CD4-positive, alpha-beta memory T cell (primary cell): Measurements from ENCODE around the gene KIF22. TPM values are rescaled to one million over a fixed set of nuclear protein-coding genes. Genes with fewer than 3 reads are reported as not detected.

Experiments used
- CTCF ChIA-PET: fragments of 350-600 bp; sonication (Branson Sonifier 250); formaldehyde crosslinking; loops from one replicate; lab custom pipeline; 2021; ENCODE audit warnings: inconsistent platforms; ENCODE audit not compliant: partially characterized antibody; lab: Charles Lee
- POLR2A ChIA-PET: fragments of 350-600 bp; sonication (Branson Sonifier 250); formaldehyde crosslinking; loops from one replicate; lab custom pipeline; 2021; ENCODE audit not compliant: partially characterized antibody; lab: Charles Lee
- DNase-seq, 5 donors: peaks; one replicate each; pipeline versions ENCODE4 v3.0.0 to v3.0.0-alpha.2; 2020 to 2022; ENCODE audit warnings: mixed read lengths in 1 of 5
- H3K27ac ChIP-seq: one replicate; pipeline ENCODE4 v1.7.0; 2013; ENCODE audit warnings: low read depth, low read length
- H3K27me3 ChIP-seq: 2 replicates; pipeline ENCODE4 v1.7.0; 2013; ENCODE audit warnings: mild to moderate bottlenecking, low read length, moderate library complexity; ENCODE audit not compliant: insufficient read depth
- H3K36me3 ChIP-seq: 2 replicates; pipeline ENCODE4 v1.7.0; 2013; ENCODE audit warnings: mild to moderate bottlenecking, low read length, moderate library complexity; ENCODE audit not compliant: insufficient read depth
- H3K4me1 ChIP-seq: 2 replicates; pipeline ENCODE4 v1.7.0; 2013; ENCODE audit warnings: mild to moderate bottlenecking, low read length, moderate library complexity; ENCODE audit not compliant: insufficient read depth
- H3K4me3 ChIP-seq, 2 donors: one replicate each; pipeline ENCODE4 v1.7.0; 2013; ENCODE audit warnings: low read length in 2 of 2, mild to moderate bottlenecking in 1 of 2
- H3K9me3 ChIP-seq, 2 donors: one replicate each; pipeline ENCODE4 v1.7.0; 2013; ENCODE audit warnings: low read length in 2 of 2, control low read depth in 1 of 2; ENCODE audit not compliant: control insufficient read depth in 1 of 2
- H3K27ac Mint-ChIP-seq, 7 donors: one replicate each; pipeline ENCODE4 v1.8.0; 2020 to 2021; ENCODE audit warnings: mixed read lengths in 7 of 7, mild to moderate bottlenecking in 6 of 7, inconsistent platforms in 3 of 7, moderate library complexity in 3 of 7
- H3K27me3 Mint-ChIP-seq, 2 donors: one replicate each; pipeline ENCODE4 v1.8.0; 2020 to 2021; ENCODE audit warnings: mixed read lengths in 2 of 2
- H3K36me3 Mint-ChIP-seq, 2 donors: one replicate each; pipeline ENCODE4 v1.8.0; 2020 to 2021; ENCODE audit warnings: mixed read lengths in 2 of 2, inconsistent platforms in 1 of 2, mild to moderate bottlenecking in 1 of 2
- H3K4me1 Mint-ChIP-seq, 4 donors: one replicate each; pipeline ENCODE4 v1.8.0; 2020 to 2021; ENCODE audit warnings: mixed read lengths in 4 of 4, mild to moderate bottlenecking in 1 of 4
- H3K4me3 Mint-ChIP-seq, 8 donors: one replicate each; pipeline ENCODE4 v1.8.0; 2020 to 2021; ENCODE audit warnings: mixed read lengths in 8 of 8, mild to moderate bottlenecking in 7 of 8, moderate library complexity in 6 of 8, inconsistent platforms in 3 of 8
- H3K9me3 Mint-ChIP-seq, 8 donors: one replicate each; pipeline ENCODE4 v1.8.0; 2020 to 2021; ENCODE audit warnings: mixed read lengths in 8 of 8, mild to moderate bottlenecking in 5 of 8, inconsistent platforms in 3 of 8, moderate library complexity in 1 of 8
- intact Hi-C: fragments of 100-400 bp; cut with micrococcal nuclease; formaldehyde crosslinking; loops from one replicate; pipeline ENCODE4 v1.15.1; 2023
- polyA plus RNA-seq, 2 donors: library from polyadenylated mRNA; unstranded; fragments of 300-500 nt; fragmentation: Illumina TruSeq; gene quantifications; one replicate each; pipeline ENCODE4 v1.2.3, GENCODE V29; 2021
- total RNA-seq, 2 experiments: library from RNA; stranded (reverse); gene quantifications; one replicate each; pipeline ENCODE4 v1.2.3, GENCODE V29; 2021

Gene KIF22
- total and polyA plus RNA-seq, 4 experiments from 2014 or later: 35.7 to 98.6 (median 71.8) TPM

- Histone ChIP-seq H3K27me3 (no peaks in the 10 kb centered on the region), H3K9me3 (no peaks in the 10 kb centered on the region), H3K36me3 (peaks cover 8% of the 10 kb centered on the region), H3K27ac (peak overlapping the region; percentile 80), H3K4me3 (peak overlapping the region; percentile 25 to 70), H3K4me1 (peaks cover 61% of the 10 kb centered on the region)
- Mint-ChIP-seq H3K36me3 (peaks cover 8 to 32% of the 10 kb centered on the region in 2 donors), H3K9me3 (peaks cover 0 to 7% (median 0%) of the 10 kb centered on the region in 8 donors), H3K27ac (peak overlapping the region; percentile 98 to 100 (median 99)), H3K4me3 (peak overlapping the region; percentile 91 to 97 (median 94)), H3K27me3 (no peaks in the 10 kb centered on the region), H3K4me1 (peaks cover 28 to 75% (median 46%) of the 10 kb centered on the region in 4 donors)
- no peak for DNase-seq
- ChIA-PET POLR2A (interaction anchor here (0.6 to 24.0 kb wide), 14 partner anchors 13 to 187 kb away, joined by 3 to 522 read pairs (median 11); partner anchors contain the start of genes ASPHD1, C16orf54, INO80E and KCTD13), CTCF (interaction anchor here (1.6 to 3.1 kb wide), 8 partner anchors 7 to 164 kb away, joined by 4 to 84 read pairs (median 23); partner anchors contain the start of genes KIF22, MVP, PAGR1 and TAOK2)
- intact Hi-C loops: loop anchor here (5.0 to 10.0 kb wide), 3 partner anchors 153 to 568 kb away; partner anchors contain the start of gene TMEM219
These were observed 18.6 kb downstream of the KIF22 start for GRCh38 chr16:29809031-29809747.

- Mint-ChIP-seq H3K27ac (peak overlapping the region; percentile 90 to 97 (median 94)), H3K4me3 (peak overlapping the region; percentile 75 to 95 (median 88)), H3K36me3 (peaks cover 8 to 29% of the 10 kb centered on the region in 2 donors), H3K4me1 (peaks cover 29 to 74% (median 46%) of the 10 kb centered on the region in 4 donors), H3K27me3 (no peaks in the 10 kb centered on the region), H3K9me3 (peaks cover 0 to 7% (median 0%) of the 10 kb centered on the region in 8 donors)
- H3K9me3 ChIP-seq: no peaks in the 10 kb centered on the region
- intact Hi-C loops: loop anchor here (5.0 to 10.0 kb wide), 4 partner anchors 152 to 567 kb away; partner anchors contain the start of genes HIRIP3, INO80E and TMEM219
- H3K36me3 ChIP-seq: peaks cover 8% of the 10 kb centered on the region
- ChIA-PET POLR2A (interaction anchor here (0.7 to 24.0 kb wide), 7 partner anchors 12 to 256 kb away, joined by 3 to 522 read pairs (median 9); partner anchors contain the start of genes ALDOA, C16orf54, KIF22 and MVP), CTCF (interaction anchor here (1.1 to 1.5 kb wide), 2 partner anchors 38 to 56 kb away, joined by 3 to 4 read pairs; no protein-coding TSS in a partner anchor)
- no peaks in the 10 kb centered on the region for H3K27me3 ChIP-seq
- peak; percentile 44 to 71 (median 57) for DNase-seq
- peak overlapping the region; percentile 80 for H3K27ac ChIP-seq
- H3K4me3 ChIP-seq: no peak overlapping the region
- peaks cover 61% of the 10 kb centered on the region for H3K4me1 ChIP-seq
These were observed 19.5 kb downstream of the KIF22 start for GRCh38 chr16:29809850-29810698.

GRCh38 chr16:29810699-29811169 lies 20.2 kb downstream of the KIF22 start:
- no peak for DNase-seq
- H3K4me3 ChIP-seq: peak overlapping the region in 1 of 2 donors; percentile 66
- ChIA-PET CTCF (interaction anchor here (1.0 to 1.5 kb wide), 3 partner anchors 38 to 108 kb away, joined by 3 to 4 read pairs (median 3); no protein-coding TSS in a partner anchor), POLR2A (interaction anchor here (1.2 to 24.0 kb wide), 8 partner anchors 11 to 255 kb away, joined by 4 to 522 read pairs (median 9); partner anchors contain the start of genes ALDOA, C16orf54, KIF22 and MVP)
- no peaks in the 10 kb centered on the region for H3K27me3 ChIP-seq
- peaks cover 64% of the 10 kb centered on the region for H3K4me1 ChIP-seq
- peaks cover 8% of the 10 kb centered on the region for H3K36me3 ChIP-seq
- no peaks in the 10 kb centered on the region for H3K9me3 ChIP-seq
- Mint-ChIP-seq H3K36me3 (peaks cover 8 to 27% of the 10 kb centered on the region in 2 donors), H3K9me3 (peaks cover 0 to 2% (median 0%) of the 10 kb centered on the region in 8 donors), H3K27ac (peak overlapping the region; percentile 90 to 97 (median 94)), H3K4me3 (peak overlapping the region; percentile 86 to 95 (median 90)), H3K27me3 (peaks cover 0 to 1% of the 10 kb centered on the region in 2 donors), H3K4me1 (peaks cover 28 to 75% (median 48%) of the 10 kb centered on the region in 4 donors)
- peak overlapping the region; percentile 80 for H3K27ac ChIP-seq
- intact Hi-C loops: loop anchor here (10.0 kb wide), 1 partner anchor 184 kb away; the partner anchor contains the start of genes HIRIP3 and INO80E

- peaks cover 64% of the 10 kb centered on the region for H3K4me1 ChIP-seq
- intact Hi-C loops: loop anchor here (10.0 kb wide), 1 partner anchor 183 kb away; the partner anchor contains the start of genes HIRIP3 and INO80E
These were observed 20.8 kb downstream of the KIF22 start for GRCh38 chr16:29811170-29811895.

GRCh38 chr16:29811896-29812665 lies 21.5 kb downstream of the KIF22 start, which contains the start of gene PRRT2:
PRRT2 (plus strand) TSS chr16:29812193; CDS start chr16:29813055, 862 bp downstream.
- H3K9me3 ChIP-seq: no peaks in the 10 kb centered on the region
- Mint-ChIP-seq H3K4me1 (peaks cover 35 to 86% (median 55%) of the 10 kb centered on the region in 4 donors), H3K9me3 (peaks cover 0 to 2% (median 0%) of the 10 kb centered on the region in 8 donors), H3K27ac (peak within 1 kb of the TSS; percentile 87 to 97 (median 92)), H3K36me3 (peaks cover 8 to 35% of the 10 kb centered on the region in 2 donors), H3K27me3 (peaks cover 0 to 2% of the 10 kb centered on the region in 2 donors), H3K4me3 (peak within 1 kb of the TSS; percentile 86 to 95 (median 90))
- intact Hi-C loops: loop anchor here (10.0 kb wide), 1 partner anchor 183 kb away; the partner anchor contains the start of genes HIRIP3 and INO80E
- H3K27me3 ChIP-seq: no peaks in the 10 kb centered on the region
- peak; percentile 22 to 67 (median 28) for DNase-seq
- peaks cover 69% of the 10 kb centered on the region for H3K4me1 ChIP-seq
- ChIA-PET POLR2A (interaction anchor here (1.0 to 24.0 kb wide), 12 partner anchors 8 to 254 kb away, joined by 3 to 522 read pairs (median 8); partner anchors contain the start of genes ALDOA, C16orf54, KIF22 and MVP), CTCF (interaction anchor here (1.0 to 2.5 kb wide), 2 partner anchors 36 to 110 kb away, joined by 3 to 16 read pairs; no protein-coding TSS in a partner anchor)
- H3K36me3 ChIP-seq: peaks cover 8% of the 10 kb centered on the region
- H3K27ac ChIP-seq: peak within 1 kb of the TSS; percentile 80
- peak within 1 kb of the TSS; percentile 66 to 69 for H3K4me3 ChIP-seq

More at GRCh38 chr16:29811170-29811895, 20.8 kb downstream of the KIF22 start:
- Mint-ChIP-seq H3K36me3 (peaks cover 8 to 30% of the 10 kb centered on the region in 2 donors), H3K27ac (peak overlapping the region; percentile 87 to 97 (median 92)), H3K4me1 (peaks cover 31 to 80% (median 51%) of the 10 kb centered on the region in 4 donors), H3K27me3 (peaks cover 0 to 2% of the 10 kb centered on the region in 2 donors), H3K4me3 (peak overlapping the region; percentile 86 to 95 (median 90)), H3K9me3 (peaks cover 0 to 2% (median 0%) of the 10 kb centered on the region in 8 donors)
- peak; percentile 52 to 84 (median 56) for DNase-seq
- peak overlapping the region; percentile 80 for H3K27ac ChIP-seq
- peaks cover 8% of the 10 kb centered on the region for H3K36me3 ChIP-seq
- ChIA-PET POLR2A (interaction anchor here (1.1 to 24.0 kb wide), 9 partner anchors 11 to 255 kb away, joined by 4 to 522 read pairs (median 9); partner anchors contain the start of genes ALDOA, C16orf54, KIF22 and MVP), CTCF (interaction anchor here (1.0 to 2.5 kb wide), 3 partner anchors 37 to 109 kb away, joined by 3 to 16 read pairs (median 3); no protein-coding TSS in a partner anchor)
- no peaks in the 10 kb centered on the region for H3K9me3 ChIP-seq
- H3K4me3 ChIP-seq: peak overlapping the region; percentile 66 to 69
- no peaks in the 10 kb centered on the region for H3K27me3 ChIP-seq
